ENCODE measurements around the gene BUB3.

The BUB3 gene

DNA sequence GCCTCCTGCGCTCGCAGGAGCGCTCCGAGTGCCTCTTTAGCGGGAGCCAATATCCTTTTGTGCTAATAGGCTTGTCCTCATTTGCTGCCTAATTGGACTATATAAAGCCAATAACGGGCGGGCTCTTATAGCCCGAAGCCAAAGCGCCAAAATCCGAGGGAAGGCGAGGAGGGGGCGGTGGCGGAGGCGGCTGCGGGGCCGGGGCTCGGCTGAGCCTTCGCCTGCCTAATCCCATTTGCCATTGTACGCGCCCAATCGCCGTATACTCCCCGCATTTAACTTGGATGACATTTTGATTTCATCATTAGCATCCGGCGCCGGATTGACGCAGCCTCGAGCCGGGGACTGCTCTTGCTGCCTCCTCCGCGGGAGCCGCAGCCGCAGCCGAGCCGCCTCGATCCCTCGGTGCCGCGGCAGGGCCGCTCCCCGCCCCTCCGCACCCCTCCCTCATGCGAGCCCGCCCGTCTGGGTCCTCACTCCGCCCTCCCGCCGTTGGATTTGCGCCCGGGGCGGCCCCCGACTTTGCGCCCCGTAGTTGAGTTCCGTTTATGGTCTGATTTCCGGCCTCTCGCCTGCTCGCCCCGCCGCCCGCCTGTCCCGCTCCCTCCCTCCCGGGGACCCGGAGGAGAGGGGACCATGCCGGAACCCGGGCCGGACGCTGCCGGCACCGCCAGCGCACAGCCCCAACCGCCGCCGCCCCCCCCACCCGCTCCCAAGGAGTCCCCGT lies 18.6 kb upstream of the BUB3 start, which contains the start of gene HMX3:
TSS of gene HMX3 (plus strand) at position 556 of the 727 bp plus-strand sequence. CDS start at position 637, 81 bp downstream.
- H3K4me3 ChIP-seq (ENCODE audit: low read depth, low read length): peak within 1 kb of the TSS; percentile 26
- DNase-seq: peak; percentile 38

DNA sequence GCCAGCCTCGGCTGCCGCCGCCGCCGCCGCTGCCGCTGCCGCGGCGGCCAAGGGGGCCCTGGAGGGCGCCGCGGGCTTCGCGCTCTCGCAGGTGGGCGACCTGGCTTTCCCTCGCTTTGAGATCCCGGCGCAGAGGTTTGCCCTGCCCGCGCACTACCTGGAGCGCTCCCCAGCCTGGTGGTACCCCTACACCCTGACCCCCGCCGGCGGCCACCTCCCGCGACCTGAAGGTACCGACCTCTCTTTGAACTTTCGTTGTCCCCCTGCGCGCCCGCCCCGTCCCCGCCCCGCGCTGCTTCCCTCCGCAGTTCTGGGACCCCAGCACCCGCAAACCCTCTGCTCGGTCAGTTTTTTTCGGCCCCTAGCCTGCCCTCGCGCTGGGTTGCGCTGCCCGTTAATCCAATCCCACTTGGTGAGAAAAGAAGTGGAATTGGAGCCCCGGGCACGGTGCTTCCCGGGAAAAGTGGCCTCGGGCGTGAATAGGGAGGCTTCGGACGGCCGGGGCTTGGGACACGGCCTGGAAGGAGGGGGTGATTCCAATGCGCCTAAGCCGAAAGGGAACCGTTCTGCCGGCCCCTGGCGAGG lies 17.9 kb upstream of the BUB3 start:
- H3K36me3 ChIP-seq: no peaks in the 10 kb centered on the region

More for the DNA sequence above, 18.6 kb upstream of the BUB3 start, which contains the start of gene HMX3:
- TF ChIP-seq, protein P1, sequence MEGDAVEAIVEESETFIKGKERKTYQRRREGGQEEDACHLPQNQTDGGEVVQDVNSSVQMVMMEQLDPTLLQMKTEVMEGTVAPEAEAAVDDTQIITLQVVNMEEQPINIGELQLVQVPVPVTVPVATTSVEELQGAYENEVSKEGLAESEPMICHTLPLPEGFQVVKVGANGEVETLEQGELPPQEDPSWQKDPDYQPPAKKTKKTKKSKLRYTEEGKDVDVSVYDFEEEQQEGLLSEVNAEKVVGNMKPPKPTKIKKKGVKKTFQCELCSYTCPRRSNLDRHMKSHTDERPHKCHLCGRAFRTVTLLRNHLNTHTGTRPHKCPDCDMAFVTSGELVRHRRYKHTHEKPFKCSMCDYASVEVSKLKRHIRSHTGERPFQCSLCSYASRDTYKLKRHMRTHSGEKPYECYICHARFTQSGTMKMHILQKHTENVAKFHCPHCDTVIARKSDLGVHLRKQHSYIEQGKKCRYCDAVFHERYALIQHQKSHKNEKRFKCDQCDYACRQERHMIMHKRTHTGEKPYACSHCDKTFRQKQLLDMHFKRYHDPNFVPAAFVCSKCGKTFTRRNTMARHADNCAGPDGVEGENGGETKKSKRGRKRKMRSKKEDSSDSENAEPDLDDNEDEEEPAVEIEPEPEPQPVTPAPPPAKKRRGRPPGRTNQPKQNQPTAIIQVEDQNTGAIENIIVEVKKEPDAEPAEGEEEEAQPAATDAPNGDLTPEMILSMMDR (IDR thresholded peaks at IDR 0.05; ENCODE audit: low read depth, low read length): no peak
- H3K9me3 ChIP-seq (ENCODE audit: severe bottlenecking): no peaks in the 10 kb centered on the region
- H3K36me3 ChIP-seq: no peaks in the 10 kb centered on the region
- peaks cover 99% of the 10 kb centered on the region for H3K27me3 ChIP-seq (ENCODE audit: insufficient read depth, low read depth, severe bottlenecking)
- no peak within 1 kb of the TSS for H3K27ac ChIP-seq

DNA sequence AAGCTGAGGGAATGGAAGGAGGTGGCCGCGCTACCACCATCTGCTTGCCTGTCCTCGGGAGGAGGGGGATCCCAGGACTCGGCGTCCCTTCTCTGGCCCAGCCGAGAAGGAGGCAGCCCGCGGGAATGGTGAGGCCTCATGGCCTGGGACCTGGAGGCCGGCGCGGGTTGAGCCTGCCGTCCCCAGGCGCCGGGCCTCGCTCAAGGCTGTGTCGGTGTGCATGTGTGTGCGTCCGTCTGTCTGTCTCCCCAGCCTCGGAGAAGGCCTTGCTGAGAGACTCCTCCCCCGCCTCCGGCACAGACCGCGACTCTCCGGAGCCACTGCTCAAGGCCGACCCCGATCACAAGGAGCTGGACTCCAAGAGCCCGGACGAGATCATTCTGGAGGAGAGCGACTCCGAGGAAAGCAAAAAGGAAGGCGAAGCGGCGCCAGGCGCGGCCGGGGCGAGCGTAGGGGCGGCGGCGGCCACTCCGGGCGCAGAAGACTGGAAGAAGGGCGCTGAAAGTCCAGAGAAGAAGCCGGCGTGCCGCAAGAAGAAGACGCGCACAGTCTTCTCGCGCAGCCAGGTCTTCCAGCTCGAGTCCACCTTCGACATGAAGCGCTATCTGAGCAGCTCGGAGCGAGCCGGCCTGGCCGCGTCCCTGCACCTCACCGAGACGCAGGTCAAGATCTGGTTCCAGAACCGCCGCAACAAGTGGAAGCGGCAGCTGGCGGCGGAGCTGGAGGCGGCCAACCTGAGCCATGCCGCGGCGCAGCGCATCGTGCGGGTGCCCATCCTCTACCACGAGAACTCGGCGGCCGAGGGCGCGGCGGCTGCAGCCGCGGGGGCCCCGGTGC lies 17.2 kb upstream of the BUB3 start:
- no peak overlapping the region for H3K27ac ChIP-seq
- no peaks in the 10 kb centered on the region for H3K36me3 ChIP-seq
- peak overlapping the region; percentile 2; the same call in 1 of the 2 replicates for H3K4me3 ChIP-seq (ENCODE audit: low read depth, low read length)
- H3K9me3 ChIP-seq (ENCODE audit: severe bottlenecking): no peaks in the 10 kb centered on the region
- TF ChIP-seq, protein P1 (IDR thresholded peaks at IDR 0.05; ENCODE audit: low read depth, low read length): no peak
- no peak for DNase-seq
- H3K27me3 ChIP-seq (ENCODE audit: insufficient read depth, low read depth, severe bottlenecking): peaks cover 99% of the 10 kb centered on the region

More for the DNA sequence above, 17.9 kb upstream of the BUB3 start:
- TF ChIP-seq, protein P1 (IDR thresholded peaks at IDR 0.05; ENCODE audit: low read depth, low read length): no peak
- no peak overlapping the region for H3K4me3 ChIP-seq (ENCODE audit: low read depth, low read length)
- no peaks in the 10 kb centered on the region for H3K9me3 ChIP-seq (ENCODE audit: severe bottlenecking)
- DNase-seq: no peak
- peaks cover 99% of the 10 kb centered on the region for H3K27me3 ChIP-seq (ENCODE audit: insufficient read depth, low read depth, severe bottlenecking)
- no peak overlapping the region for H3K27ac ChIP-seq

DNA sequence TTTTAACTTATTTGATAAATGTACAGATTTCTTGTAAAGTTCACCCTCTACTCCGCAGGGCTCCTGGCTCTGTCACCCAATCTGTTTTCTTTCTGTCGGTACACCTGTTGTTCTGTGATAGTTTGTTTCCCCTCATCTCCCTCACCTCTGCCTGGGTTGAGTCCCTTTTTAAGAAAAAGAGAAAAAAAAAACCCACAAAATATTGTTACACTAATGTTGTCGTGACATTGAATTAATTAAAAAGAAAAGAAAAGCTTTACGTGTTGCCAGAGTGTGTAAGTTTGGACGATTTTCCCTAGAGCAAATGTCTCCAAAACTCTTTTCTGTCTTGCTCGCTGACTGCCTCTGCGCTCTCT lies 15.1 kb upstream of the BUB3 start:
- Histone ChIP-seq H3K4me3 (ENCODE audit: low read depth, low read length) (no peak overlapping the region), H3K27me3 (ENCODE audit: insufficient read depth, low read depth, severe bottlenecking) (peaks cover 99% of the 10 kb centered on the region), H3K9me3 (ENCODE audit: severe bottlenecking) (no peaks in the 10 kb centered on the region), H3K36me3 (no peaks in the 10 kb centered on the region), H3K27ac (no peak overlapping the region)
- TF ChIP-seq, protein P1 (IDR thresholded peaks at IDR 0.05; ENCODE audit: low read depth, low read length): no peak
- DNase-seq: no peak

DNA sequence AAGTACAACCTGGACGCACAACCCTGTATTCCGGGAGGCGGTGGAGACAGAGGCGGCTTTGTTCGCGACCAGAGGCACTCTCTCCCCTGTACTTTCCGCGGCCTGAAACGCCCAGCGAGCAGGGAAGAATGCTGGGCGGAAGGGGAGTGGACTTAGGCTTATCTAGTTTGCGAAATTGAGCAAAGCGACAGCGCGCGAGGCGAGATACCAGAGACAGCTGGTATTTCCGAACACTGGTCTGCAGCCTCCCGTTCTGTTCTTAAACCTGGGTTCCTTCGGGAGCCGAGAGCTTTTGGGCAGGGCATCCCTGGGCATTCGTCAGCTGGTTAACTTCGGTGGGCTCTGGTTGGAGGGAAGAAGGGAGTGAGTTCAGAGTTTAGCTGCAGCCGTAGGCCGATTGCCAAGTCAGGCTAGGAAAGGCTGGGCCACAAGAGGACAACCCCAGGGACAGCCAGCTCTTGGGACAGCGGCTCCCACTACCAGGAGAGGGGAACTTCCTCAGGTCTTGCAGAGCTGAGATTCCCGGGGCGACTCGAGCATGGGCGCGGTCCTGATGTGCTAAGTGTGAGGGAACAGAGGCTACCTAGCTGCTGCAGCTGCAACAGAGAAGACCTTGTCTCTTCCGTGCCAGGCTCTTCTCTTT lies 14.6 kb upstream of the BUB3 start:
- DNase-seq: peak; percentile 26

More for the DNA sequence above, 14.6 kb upstream of the BUB3 start:
- H3K4me3 ChIP-seq (ENCODE audit: low read depth, low read length): no peak overlapping the region
- TF ChIP-seq, protein P1 (IDR thresholded peaks at IDR 0.05; ENCODE audit: low read depth, low read length): no peak
- H3K9me3 ChIP-seq (ENCODE audit: severe bottlenecking): no peaks in the 10 kb centered on the region
- no peak overlapping the region for H3K27ac ChIP-seq
- H3K27me3 ChIP-seq (ENCODE audit: insufficient read depth, low read depth, severe bottlenecking): peaks cover 99% of the 10 kb centered on the region
- no peaks in the 10 kb centered on the region for H3K36me3 ChIP-seq

All from WERI-Rb-1 (cell line).